ENCODE results near the gene RNF34. TPM values are rescaled to one million over a fixed set of nuclear protein-coding genes. Genes with fewer than 3 reads are reported as not detected.

Gene RNF34
- polyA plus RNA-seq, 1 of the 3 experiments (the other 2 are of a cell fraction): 29.4 TPM

DNA sequence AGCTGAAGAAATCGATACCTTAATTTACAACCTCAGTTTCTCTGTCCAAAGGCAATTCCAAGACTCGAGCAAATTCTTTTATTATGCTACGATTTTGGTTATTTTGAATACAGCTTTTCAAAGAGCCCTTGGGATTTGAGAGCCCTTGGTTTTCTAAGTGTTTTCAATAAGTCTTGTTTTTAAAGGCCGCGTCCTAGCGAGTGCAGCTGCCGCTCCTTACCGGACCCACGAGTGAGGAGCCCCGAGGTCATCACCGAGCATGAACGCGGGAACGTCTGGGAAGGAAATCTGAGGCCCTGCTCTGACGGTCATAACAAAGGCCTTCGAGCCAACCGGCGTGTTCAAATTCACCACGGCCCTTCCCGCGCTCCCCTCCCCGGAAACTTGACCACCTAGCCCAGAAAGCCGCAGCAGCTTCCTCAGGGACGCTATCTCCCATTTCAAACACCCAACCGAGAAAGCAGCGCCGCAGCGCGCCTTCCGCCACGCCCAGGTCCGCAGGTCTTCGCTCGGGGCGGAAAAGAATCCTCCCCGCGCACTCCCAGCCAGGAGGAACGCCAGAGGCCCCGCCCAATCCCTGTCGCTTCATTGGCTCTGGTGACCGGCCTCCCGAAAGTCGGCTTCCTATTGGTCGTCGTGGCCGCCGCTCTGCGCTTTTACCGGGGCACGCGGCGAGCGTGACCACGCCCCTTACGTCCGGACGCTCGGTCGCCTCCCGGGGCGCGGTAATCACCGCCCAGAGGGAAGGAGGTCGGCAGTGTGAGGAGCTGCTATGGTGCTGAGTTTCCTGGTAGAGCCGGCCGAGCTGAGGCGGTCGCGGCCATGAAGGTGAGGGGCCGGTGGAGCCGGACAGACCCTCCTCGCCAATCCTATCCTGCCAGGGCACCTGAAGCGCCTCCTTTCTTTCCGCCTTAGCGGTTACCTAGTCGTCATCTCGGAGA lies at the start of gene RNF34 (continued):
- TF ChIP-seq, protein P1, sequence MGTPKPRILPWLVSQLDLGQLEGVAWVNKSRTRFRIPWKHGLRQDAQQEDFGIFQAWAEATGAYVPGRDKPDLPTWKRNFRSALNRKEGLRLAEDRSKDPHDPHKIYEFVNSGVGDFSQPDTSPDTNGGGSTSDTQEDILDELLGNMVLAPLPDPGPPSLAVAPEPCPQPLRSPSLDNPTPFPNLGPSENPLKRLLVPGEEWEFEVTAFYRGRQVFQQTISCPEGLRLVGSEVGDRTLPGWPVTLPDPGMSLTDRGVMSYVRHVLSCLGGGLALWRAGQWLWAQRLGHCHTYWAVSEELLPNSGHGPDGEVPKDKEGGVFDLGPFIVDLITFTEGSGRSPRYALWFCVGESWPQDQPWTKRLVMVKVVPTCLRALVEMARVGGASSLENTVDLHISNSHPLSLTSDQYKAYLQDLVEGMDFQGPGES (IDR thresholded peaks at IDR 0.05; ENCODE audit: low read depth, low read length): peak; percentile 77
- peak; percentile 61; the same call in 1 of the 2 replicates for TF ChIP-seq RFX5 (IDR thresholded peaks at IDR 0.05; ENCODE audit: low read length)
- no peak for TF ChIP-seq FOSL2 (IDR thresholded peaks at IDR 0.05; ENCODE audit: borderline replicate concordance, low read depth)
- no peak for TF ChIP-seq USF2 (IDR thresholded peaks at IDR 0.05; ENCODE audit: borderline replicate concordance, low read depth, low read length)
- no peak for TF ChIP-seq RCOR1 (IDR thresholded peaks at IDR 0.05; ENCODE audit: low read length)
- TF ChIP-seq CTCF (IDR thresholded peaks at IDR 0.05): no peak
- peak; percentile 18; the same call in 1 of the 2 replicates for TF ChIP-seq NFIC (IDR thresholded peaks at IDR 0.05; ENCODE audit: borderline replicate concordance)
- TF ChIP-seq TCF12 (IDR thresholded peaks at IDR 0.05): no peak
- TF ChIP-seq NRF1 (IDR thresholded peaks at IDR 0.05; ENCODE audit: low read depth, low read length): peak; percentile 62
- TF ChIP-seq RAD21 (IDR thresholded peaks at IDR 0.05; ENCODE audit: low read length): peak; percentile 1; the same call in 1 of the 2 replicates
- TF ChIP-seq CHD2 (IDR thresholded peaks at IDR 0.05; ENCODE audit: low read length, partially characterized antibody): peak; percentile 84

DNA sequence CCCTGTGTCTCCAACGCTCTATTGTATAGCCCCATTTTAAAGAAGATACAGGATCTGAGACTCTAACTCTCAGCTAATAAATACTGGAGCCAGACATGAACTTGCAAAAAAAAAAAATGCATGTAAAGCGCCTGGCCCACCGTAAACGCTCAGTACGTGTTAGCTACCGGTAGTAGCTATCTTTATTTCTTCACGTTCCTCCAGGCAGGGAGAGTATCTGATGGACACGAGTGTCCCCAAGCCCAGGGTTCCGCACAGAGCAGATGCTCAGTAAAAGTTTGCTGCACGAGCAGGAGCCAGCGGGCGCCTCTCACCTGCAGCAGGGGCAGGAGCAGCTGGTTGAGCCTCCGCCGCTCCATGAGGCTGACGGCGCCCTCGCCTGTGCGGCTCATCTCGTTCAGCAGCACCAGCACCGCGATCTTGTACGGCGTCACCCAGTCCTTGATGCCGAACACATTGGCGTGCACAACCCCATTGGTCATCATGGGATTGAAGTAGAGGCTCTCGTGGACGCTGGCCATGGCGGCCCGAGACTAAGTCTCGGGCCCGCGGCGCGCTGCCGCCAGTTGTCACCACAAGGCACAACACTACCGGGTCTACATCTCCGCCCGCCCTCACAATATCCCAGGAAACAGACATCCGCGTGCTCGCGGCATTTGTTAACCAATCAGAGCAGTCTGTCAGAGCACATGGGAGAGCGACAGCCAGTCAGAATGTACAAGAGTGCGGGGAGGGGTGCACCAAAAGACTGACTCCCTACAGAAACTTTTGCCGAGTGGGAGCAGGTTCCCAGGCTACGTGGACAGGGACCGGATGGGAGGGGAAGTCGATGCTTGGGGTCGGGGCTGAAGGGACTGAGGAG lies 47.9 kb upstream of the RNF34 start, which contains the start of gene ANAPC5:
TSS of gene ANAPC5 (minus strand) at position 592 of the 862 bp plus-strand sequence. CDS start at position 521, 71 bp downstream.
- Histone ChIP-seq H3K9me3 (no peaks in the 10 kb centered on the region), H3K4me3 (ENCODE audit: low read depth in 2 of 2, low read length in 1 of 2) (peak within 1 kb of the TSS; percentile 75 to 84), H3K4me1 (ENCODE audit: control insufficient read depth in 1 of 2, insufficient read depth in 2 of 2, low read depth in 1 of 2, low read length in 1 of 2) (no peaks in the 10 kb centered on the region; a peak in 1 of 4 replicates), H3K9me2 (no peaks in the 10 kb centered on the region), H3K79me2 (ENCODE audit: insufficient read depth) (peaks cover 45% of the 10 kb centered on the region), H3K9ac (peak within 1 kb of the TSS; percentile 80), H3K36me3 (replicated peaks in 1 of 2; ENCODE audit: control insufficient read depth in 1 of 2, insufficient read depth in 2 of 2, low read length in 1 of 2) (no peaks in the 10 kb centered on the region), H3K4me2 (peak within 1 kb of the TSS; percentile 80), H3K27ac (ENCODE audit: low read depth in 2 of 2, low read length in 1 of 2) (peak within 1 kb of the TSS; percentile 84 to 86), H2AFZ (ENCODE audit: low read depth) (peak within 1 kb of the TSS; percentile 77), H3F3A (replicated peaks; ENCODE audit: insufficient read depth) (peaks cover 12% of the 10 kb centered on the region), H4K20me1 (ENCODE audit: insufficient read depth) (peaks cover 4% of the 10 kb centered on the region; the same call in 1 of the 2 replicates), H3K27me3 (ENCODE audit: insufficient read depth) (no peaks in the 10 kb centered on the region)
- CTCF ChIA-PET: interaction anchor here (1.0 to 2.0 kb wide), 7 partner anchors 11 to 147 kb away, joined by 3 to 14 read pairs (median 4); no protein-coding TSS in a partner anchor
- POLR2A ChIA-PET: interaction anchor here (0.6 to 2.6 kb wide), 17 partner anchors 9 to 234 kb away, joined by 3 to 20 read pairs (median 4); partner anchors contain the start of gene RNF34
- WGBS (ENCODE audit: low lambda C conversion rate): 2% methylated on average over 25 of the region's 49 CpGs
- DNase-seq: peak; percentile 92
- TF ChIP-seq, protein P2, sequence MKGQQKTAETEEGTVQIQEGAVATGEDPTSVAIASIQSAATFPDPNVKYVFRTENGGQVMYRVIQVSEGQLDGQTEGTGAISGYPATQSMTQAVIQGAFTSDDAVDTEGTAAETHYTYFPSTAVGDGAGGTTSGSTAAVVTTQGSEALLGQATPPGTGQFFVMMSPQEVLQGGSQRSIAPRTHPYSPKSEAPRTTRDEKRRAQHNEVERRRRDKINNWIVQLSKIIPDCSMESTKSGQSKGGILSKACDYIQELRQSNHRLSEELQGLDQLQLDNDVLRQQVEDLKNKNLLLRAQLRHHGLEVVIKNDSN (IDR thresholded peaks at IDR 0.05; ENCODE audit: borderline replicate concordance, low read depth): peak; percentile 97
- no peak for TF ChIP-seq TEAD4 (IDR thresholded peaks at IDR 0.05; ENCODE audit: borderline replicate concordance, insufficient read depth)
- TF ChIP-seq FOXM1 (IDR thresholded peaks at IDR 0.05; ENCODE audit: low read depth): peak; percentile 38; the same call in 1 of the 2 replicates
- peak; percentile 54; the same call in 1 of the 2 replicates for TF ChIP-seq RFX5 (IDR thresholded peaks at IDR 0.05; ENCODE audit: low read length)
- TF ChIP-seq MEF2A (IDR thresholded peaks at IDR 0.05; ENCODE audit: borderline replicate concordance, low read depth): no peak
- 0 out of 2 replicates have a peak, but pooled peaks have one; percentile 47 for TF ChIP-seq FOXJ3 (CRISPR knock-in tag; IDR thresholded peaks at IDR 0.05)
- peak; percentile 93 for TF ChIP-seq ELF1 (IDR thresholded peaks at IDR 0.05)
- TF ChIP-seq TAF1 (IDR thresholded peaks at IDR 0.05; ENCODE audit: borderline replicate concordance, low read depth, low read length): peak; percentile 95
- no peak for TF ChIP-seq JUND (IDR thresholded peaks at IDR 0.05)
- TF ChIP-seq RAD21 (IDR thresholded peaks at IDR 0.05; ENCODE audit: low read length): no peak
- peak; percentile 36; the same call in 1 of the 2 replicates for TF ChIP-seq TCF12 (IDR thresholded peaks at IDR 0.05)
- peak; percentile 0; the same call in 1 of the 2 replicates for TF ChIP-seq NFIC (IDR thresholded peaks at IDR 0.05; ENCODE audit: borderline replicate concordance)
- TF ChIP-seq SMC3 (IDR thresholded peaks at IDR 0.05; ENCODE audit: low read depth, low read length): no peak
- peak; percentile 6 to 9; a peak in 1 of 4 replicates for TF ChIP-seq EP300 (IDR thresholded peaks at IDR 0.05; ENCODE audit: borderline replicate concordance in 1 of 2, low read depth in 1 of 2, low read length in 1 of 2)
- TF ChIP-seq GABPA (IDR thresholded peaks at IDR 0.05; ENCODE audit: low read depth): peak; percentile 85
- no peak for TF ChIP-seq NRF1 (IDR thresholded peaks at IDR 0.05; ENCODE audit: low read depth, low read length)
- TF ChIP-seq, protein P3, sequence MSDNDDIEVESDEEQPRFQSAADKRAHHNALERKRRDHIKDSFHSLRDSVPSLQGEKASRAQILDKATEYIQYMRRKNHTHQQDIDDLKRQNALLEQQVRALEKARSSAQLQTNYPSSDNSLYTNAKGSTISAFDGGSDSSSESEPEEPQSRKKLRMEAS (IDR thresholded peaks at IDR 0.05; ENCODE audit: low read depth): peak; percentile 88
